BLaER1 treated with 17β-estradiol and CSF1 and Interleukin-3, amounts not matched to agents 10 nM and 100 nM (cell line): ENCODE measurements around the gene RBM19.

Experiments used
- H3K27ac ChIP-seq, 11 experiments: shearing (Covaris generic); formaldehyde crosslinking; 2 replicates each; pipeline ENCODE4 v1.8.1; 2022
- H3K27me3 ChIP-seq, 11 experiments: shearing (Covaris generic); formaldehyde crosslinking; 2 replicates each; pipeline ENCODE4 v1.8.1; 2022
- H3K36me3 ChIP-seq, 11 experiments: shearing (Covaris generic); formaldehyde crosslinking; 2 replicates each; pipeline ENCODE4 v1.8.1; 2022
- H3K4me1 ChIP-seq, 10 experiments: shearing (Covaris generic); formaldehyde crosslinking; 2 replicates each; pipeline ENCODE4 v1.8.1; 2022
- H3K4me2 ChIP-seq, 11 experiments: shearing (Covaris generic); formaldehyde crosslinking; 2 replicates each; pipeline ENCODE4 v1.8.1; 2022
- H3K4me3 ChIP-seq, 10 experiments: shearing (Covaris generic); formaldehyde crosslinking; 2 replicates each; pipeline ENCODE4 v1.8.1; 2022
- H3K9ac ChIP-seq, 11 experiments: shearing (Covaris generic); formaldehyde crosslinking; 2 replicates each; pipeline ENCODE4 v1.8.1; 2022
- H3K9me3 ChIP-seq, 11 experiments: shearing (Covaris generic); formaldehyde crosslinking; replicated peaks in 1 of 11; 2 replicates each; pipeline ENCODE4 v1.8.1; 2022
- H4K20me1 ChIP-seq, 11 experiments: shearing (Covaris generic); formaldehyde crosslinking; 2 replicates each; pipeline ENCODE4 v1.8.1; 2022
- Cebpa-rat ChIP-seq, 11 experiments: shearing (Covaris generic); IDR thresholded peaks; 2 replicates each; pipeline ENCODE4 v1.8.1; 2022

The RBM19 gene

GRCh38 chr12:113788020-113788856 is 177.9 kb downstream of the RBM19 start:
- Histone ChIP-seq H3K4me3 (no peak overlapping the region), H3K27ac (no peak overlapping the region), H3K4me1 (no peaks in the 10 kb centered on the region), H4K20me1 (no peaks in the 10 kb centered on the region), H3K27me3 (0 out of 22 replicates have a peak, but pooled peaks cover 0 to under 1% (median 0%) of the 10 kb centered on the region in 11 experiments), H3K36me3 (no peaks in the 10 kb centered on the region), H3K9me3 (peaks cover 0 to 10% (median 0%) of the 10 kb centered on the region in 11 experiments; a peak in 2 of 22 replicates), H3K9ac (no peak overlapping the region), H3K4me2 (no peak overlapping the region)
- no peak for TF ChIP-seq Cebpa-rat (IDR thresholded peaks at IDR 0.05)

GRCh38 chr12:113786107-113786506 is 180.0 kb downstream of the RBM19 start:
- no peak overlapping the region for H3K9ac ChIP-seq
- H3K4me3 ChIP-seq, result no peak overlapping the region
- no peaks in the 10 kb centered on the region for H4K20me1 ChIP-seq
- no peaks in the 10 kb centered on the region for H3K36me3 ChIP-seq
- no peaks in the 10 kb centered on the region for H3K4me1 ChIP-seq
- no peak for TF ChIP-seq Cebpa-rat (IDR thresholded peaks at IDR 0.05)
- H3K27me3 ChIP-seq, result no peaks in the 10 kb centered on the region
- no peak overlapping the region for H3K4me2 ChIP-seq
- peaks cover 0 to 10% (median 0%) of the 10 kb centered on the region in 11 experiments; a peak in 2 of 22 replicates for H3K9me3 ChIP-seq
- no peak overlapping the region for H3K27ac ChIP-seq

- H3K27me3 ChIP-seq, result no peaks in the 10 kb centered on the region
- TF ChIP-seq Cebpa-rat (IDR thresholded peaks at IDR 0.05), result no peak
- H3K9me3 ChIP-seq, result no peaks in the 10 kb centered on the region
- H3K9ac ChIP-seq, result no peak overlapping the region
- no peak overlapping the region for H3K27ac ChIP-seq
- no peak overlapping the region for H3K4me2 ChIP-seq
- H3K4me3 ChIP-seq, result no peak overlapping the region
- H3K4me1 ChIP-seq, result no peaks in the 10 kb centered on the region
- no peaks in the 10 kb centered on the region; a peak in 1 of 22 replicates for H4K20me1 ChIP-seq
- H3K36me3 ChIP-seq, result no peaks in the 10 kb centered on the region
Observed at GRCh38 chr12:113783811-113784210, 182.3 kb downstream of the RBM19 start.

DNA sequence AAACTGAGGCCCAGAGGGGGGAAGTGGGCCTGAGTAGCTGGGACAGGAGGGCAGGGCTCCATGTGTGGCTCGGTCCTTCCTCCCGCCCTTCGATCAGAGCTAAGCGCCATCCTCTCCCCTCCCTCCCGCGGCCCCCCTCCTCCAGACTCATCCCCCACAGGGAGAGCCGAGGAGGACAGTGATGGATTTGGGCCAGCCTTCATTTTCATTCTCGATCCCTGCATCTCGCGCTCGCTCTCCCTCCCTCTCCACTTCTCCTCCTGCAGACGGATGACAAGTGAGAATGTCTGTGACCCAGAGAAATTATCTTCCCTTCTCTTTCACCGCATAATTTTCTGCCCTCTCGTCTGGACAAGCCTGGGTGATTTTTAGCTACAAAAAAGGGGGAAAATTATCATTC is 183.3 kb downstream of the RBM19 start:
- Histone ChIP-seq H3K9me3 (no peaks in the 10 kb centered on the region), H3K4me1 (no peaks in the 10 kb centered on the region)
- TF ChIP-seq Cebpa-rat (IDR thresholded peaks at IDR 0.05), result no peak

GRCh38 chr12:113781415-113782198 is 184.5 kb downstream of the RBM19 start:
- Histone ChIP-seq H3K4me3 (no peak overlapping the region), H3K27ac (no peak overlapping the region), H3K4me1 (no peaks in the 10 kb centered on the region), H3K27me3 (no peaks in the 10 kb centered on the region), H3K36me3 (no peaks in the 10 kb centered on the region), H3K9ac (no peak overlapping the region), H4K20me1 (no peaks in the 10 kb centered on the region; a peak in 1 of 22 replicates), H3K4me2 (no peak overlapping the region), H3K9me3 (no peaks in the 10 kb centered on the region)
- no peak for TF ChIP-seq Cebpa-rat (IDR thresholded peaks at IDR 0.05)

More for the DNA sequence above, 183.3 kb downstream of the RBM19 start:
- H3K36me3 ChIP-seq, result no peaks in the 10 kb centered on the region
- no peaks in the 10 kb centered on the region; a peak in 1 of 22 replicates for H4K20me1 ChIP-seq
- no peaks in the 10 kb centered on the region for H3K27me3 ChIP-seq
- H3K4me2 ChIP-seq, result no peak overlapping the region
- no peak overlapping the region for H3K9ac ChIP-seq
- H3K27ac ChIP-seq, result no peak overlapping the region
- no peak overlapping the region for H3K4me3 ChIP-seq

DNA sequence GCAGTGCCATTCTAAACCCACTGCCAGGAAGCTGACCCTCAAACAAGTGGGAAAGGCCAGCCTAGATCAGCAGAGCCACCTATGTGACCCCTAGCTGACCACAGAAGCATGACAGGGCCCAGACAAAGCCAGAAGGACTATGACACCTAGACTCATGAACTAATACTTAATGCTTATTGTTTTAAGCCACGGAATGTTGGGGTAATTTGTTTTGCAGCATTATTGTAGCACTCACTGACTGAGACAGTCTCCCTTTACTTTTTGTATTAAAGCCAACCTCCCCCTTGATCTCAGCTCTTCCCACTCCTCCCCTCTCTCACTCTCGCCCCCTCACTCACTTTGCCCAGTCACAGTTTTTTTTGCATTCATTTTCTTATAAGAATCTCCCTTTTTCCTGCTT is 186.4 kb downstream of the RBM19 start:
- H3K4me3 ChIP-seq, result no peak overlapping the region
- H3K4me1 ChIP-seq, result no peaks in the 10 kb centered on the region
- no peaks in the 10 kb centered on the region for H3K27me3 ChIP-seq
- no peak overlapping the region for H3K9ac ChIP-seq
- no peaks in the 10 kb centered on the region for H3K9me3 ChIP-seq
- no peak overlapping the region for H3K4me2 ChIP-seq
- no peaks in the 10 kb centered on the region for H3K36me3 ChIP-seq
- no peak overlapping the region for H3K27ac ChIP-seq
- TF ChIP-seq Cebpa-rat (IDR thresholded peaks at IDR 0.05), result no peak
- H4K20me1 ChIP-seq, result no peaks in the 10 kb centered on the region; a peak in 1 of 22 replicates

GRCh38 chr12:113778432-113779132 is 187.5 kb downstream of the RBM19 start:
- H3K27me3 ChIP-seq, result no peaks in the 10 kb centered on the region
- no peak overlapping the region for H3K4me3 ChIP-seq
- no peak overlapping the region for H3K4me2 ChIP-seq
- H3K27ac ChIP-seq, result no peak overlapping the region
- H4K20me1 ChIP-seq, result no peaks in the 10 kb centered on the region; a peak in 1 of 22 replicates
- no peak for TF ChIP-seq Cebpa-rat (IDR thresholded peaks at IDR 0.05)
- no peaks in the 10 kb centered on the region for H3K9me3 ChIP-seq
- H3K9ac ChIP-seq, result no peak overlapping the region
- H3K4me1 ChIP-seq, result no peaks in the 10 kb centered on the region
- H3K36me3 ChIP-seq, result no peaks in the 10 kb centered on the region

DNA sequence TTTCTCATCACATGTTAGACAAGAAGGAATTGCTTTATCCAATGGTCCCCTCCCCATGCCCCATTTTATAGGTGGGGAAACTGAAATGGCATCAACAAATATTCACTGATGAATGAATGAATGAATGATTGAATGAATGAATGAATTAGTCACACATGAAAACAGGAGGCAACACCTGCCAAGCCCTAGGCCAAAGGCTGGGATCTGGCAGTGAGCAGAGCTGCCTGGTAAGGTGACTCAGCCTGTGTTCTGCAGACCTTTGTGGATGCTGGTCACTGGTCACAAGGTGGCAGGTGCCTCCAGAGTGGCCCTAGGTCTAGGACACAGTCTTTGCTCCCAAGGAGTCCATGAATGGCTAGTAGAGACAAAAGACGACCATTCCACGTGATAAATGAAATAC is 188.4 kb downstream of the RBM19 start:
- no peak for TF ChIP-seq Cebpa-rat (IDR thresholded peaks at IDR 0.05)
- Histone ChIP-seq H3K4me2 (no peak overlapping the region), H3K9me3 (no peaks in the 10 kb centered on the region), H3K9ac (no peak overlapping the region), H3K4me1 (0 out of 20 replicates have a peak, but pooled peaks cover 0 to 6% (median 0%) of the 10 kb centered on the region in 10 experiments), H3K27me3 (no peaks in the 10 kb centered on the region), H3K27ac (no peak overlapping the region), H3K4me3 (no peak overlapping the region), H4K20me1 (no peaks in the 10 kb centered on the region; a peak in 1 of 22 replicates), H3K36me3 (no peaks in the 10 kb centered on the region)

GRCh38 chr12:113776536-113776935 is 189.6 kb downstream of the RBM19 start:
- H3K27me3 ChIP-seq, result no peaks in the 10 kb centered on the region

More at GRCh38 chr12:113776536-113776935, 189.6 kb downstream of the RBM19 start:
- no peaks in the 10 kb centered on the region for H3K36me3 ChIP-seq
- no peaks in the 10 kb centered on the region for H3K9me3 ChIP-seq
- H3K4me3 ChIP-seq, result no peak overlapping the region
- H3K4me2 ChIP-seq, result no peak overlapping the region
- H3K27ac ChIP-seq, result no peak overlapping the region
- no peaks in the 10 kb centered on the region; a peak in 1 of 22 replicates for H4K20me1 ChIP-seq
- H3K9ac ChIP-seq, result no peak overlapping the region
- 0 out of 20 replicates have a peak, but pooled peaks cover 0 to 6% (median 0%) of the 10 kb centered on the region in 10 experiments for H3K4me1 ChIP-seq
- TF ChIP-seq Cebpa-rat (IDR thresholded peaks at IDR 0.05), result no peak
